Stimulated activated CD4-positive, alpha-beta T cell treated with anti-CD3 and anti-CD28 coated beads, Interleukin-12 subunit alpha, Interleukin-12 subunit beta, amount 100 ng/mL, for 24 hours (primary cell): Measurements from ENCODE around the gene EFEMP1.
"Not testable (repeated sequence)": the region's sequence is repeated elsewhere in the genome, so short reads cannot be mapped to it uniquely, and the experiment has no call there.

Source experiments
- DNase-seq, 2 experiments: peaks; one replicate each; pipeline ENCODE4 v3.0.0-alpha.2; 2020; ENCODE audit warnings: low read depth in 2 of 2

Gene EFEMP1

DNA sequence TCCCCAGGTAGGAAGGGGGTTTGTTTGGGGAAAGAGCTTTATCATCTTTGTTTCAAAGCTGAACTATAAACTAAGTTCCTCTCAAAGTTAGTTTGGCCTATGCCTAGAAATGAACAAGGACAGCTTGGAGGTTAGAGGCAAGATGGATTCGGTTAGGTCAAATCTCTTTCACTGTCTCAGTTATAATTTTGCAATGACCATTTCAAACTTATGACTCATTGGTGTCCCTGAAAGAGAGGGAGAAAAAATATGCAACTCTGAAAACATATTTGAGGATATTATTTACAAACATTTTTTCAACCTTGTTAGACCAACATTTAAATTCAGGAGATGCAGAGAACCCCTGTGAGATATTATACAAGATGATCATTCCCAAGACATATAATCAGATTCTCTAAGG, 95.7 kb downstream of the EFEMP1 start:
- no peak for DNase-seq

DNA sequence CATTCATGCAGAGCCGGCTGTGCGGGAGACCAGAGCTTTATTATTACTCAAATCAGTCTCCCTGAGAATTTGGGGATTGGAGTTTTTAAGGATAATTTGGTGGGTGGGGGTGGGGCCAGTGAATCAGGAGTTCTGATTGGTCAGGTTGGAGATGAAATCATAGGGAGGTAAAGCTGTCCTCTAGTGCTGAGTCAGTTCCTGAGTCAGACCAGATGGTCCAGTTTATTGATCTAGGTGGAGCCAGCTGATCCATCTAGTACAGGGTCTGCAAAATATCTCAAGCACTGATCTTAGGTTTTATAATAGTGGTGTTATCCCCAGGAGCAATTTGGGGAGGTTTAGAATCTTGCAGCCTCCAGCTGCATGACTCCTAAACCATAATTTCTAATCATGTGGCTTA, 96.2 kb downstream of the EFEMP1 start:
- DNase-seq = not testable (repeated sequence)

DNA sequence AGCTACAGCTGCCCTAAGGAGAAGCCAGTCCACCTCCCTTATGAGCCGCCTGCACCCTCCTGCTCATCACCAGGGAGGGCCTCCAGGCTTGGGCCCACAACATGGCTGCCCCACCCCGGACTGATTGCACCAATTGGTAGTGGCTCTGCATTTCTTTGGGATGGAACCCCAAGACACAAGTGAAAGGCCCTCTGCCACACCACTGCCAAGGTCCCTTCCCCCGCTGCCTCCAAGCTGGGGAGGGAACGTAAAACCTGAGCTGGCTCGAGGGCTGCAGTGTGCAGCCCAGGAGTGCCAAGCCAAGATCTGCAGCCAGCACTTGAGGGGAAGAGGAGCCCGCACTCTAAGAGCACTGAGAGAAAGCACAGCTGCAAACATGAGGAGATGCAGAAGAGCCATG, 97.3 kb downstream of the EFEMP1 start:
- DNase-seq = no peak

DNA sequence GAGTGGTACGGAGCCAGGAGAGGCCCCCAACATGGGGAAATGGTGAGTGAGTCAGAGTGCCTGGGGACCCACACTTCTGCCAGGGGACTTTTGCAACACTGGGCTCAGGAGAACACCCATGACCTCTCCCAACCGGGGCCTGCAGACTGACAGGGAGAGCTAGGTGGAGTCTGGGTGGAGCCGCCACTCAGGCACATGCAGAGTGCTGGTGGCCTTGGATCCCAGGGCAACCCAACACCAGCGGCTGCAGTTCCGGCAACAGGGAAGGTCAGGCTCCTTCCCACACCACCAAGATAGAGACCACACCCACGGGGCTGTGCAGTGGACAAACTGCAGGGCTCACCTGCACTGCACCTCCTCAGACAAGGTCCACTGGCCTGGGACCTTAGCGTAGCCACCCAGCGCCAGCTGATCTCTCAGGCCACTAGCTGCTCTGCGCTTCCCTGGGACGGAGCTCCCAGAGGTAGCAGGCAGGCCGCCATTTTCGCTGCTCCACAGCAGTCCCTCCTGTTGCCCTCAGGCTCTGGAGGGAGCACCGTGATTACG, 99.0 kb downstream of the EFEMP1 start:
- DNase-seq = no peak
